Measurements from ENCODE around the gene DLG5.

The DLG5 gene

DNA sequence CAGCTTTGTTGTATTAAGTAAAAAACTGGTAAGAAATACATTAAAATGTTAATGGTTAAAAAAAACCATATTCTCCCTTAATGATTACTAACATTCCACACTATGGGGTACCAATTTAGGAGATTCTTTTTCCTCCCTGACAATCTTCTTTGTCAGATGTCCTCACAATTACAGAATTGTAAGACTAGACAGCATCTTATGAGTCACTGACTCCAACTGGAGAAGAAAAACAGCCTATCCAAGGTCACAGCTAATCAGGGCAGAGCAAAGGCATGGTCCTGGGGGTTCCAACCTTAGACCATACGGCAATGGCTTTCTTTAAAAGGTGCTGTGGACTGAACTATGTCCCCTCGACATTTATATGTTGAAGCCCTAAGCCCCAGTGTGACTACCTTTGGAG is 127.6 kb downstream of the DLG5 start:
- Histone ChIP-seq H3K4me1 (ENCODE audit: control insufficient read depth, insufficient read depth, low read length) (peaks cover 3% of the 10 kb centered on the region; the same call in 1 of the 2 replicates), H3K27me3 (ENCODE audit: control insufficient read depth, insufficient read depth, low read length) (no peaks in the 10 kb centered on the region), H3K36me3 (ENCODE audit: control insufficient read depth, insufficient read depth, low read length) (peaks cover 21% of the 10 kb centered on the region), H3K27ac (ENCODE audit: low read length) (no peak overlapping the region), H3K4me3 (ENCODE audit: low read length) (no peak overlapping the region), H3K9me3 (ENCODE audit: control insufficient read depth, insufficient read depth, low read length) (no peaks in the 10 kb centered on the region)
- DNase-seq (ENCODE audit: low read depth, low spot score) = no peak
- WGBS (ENCODE audit: insufficient coverage, insufficient read length) = no CpG with 5 or more reads among the region's 2 CpGs

DNA sequence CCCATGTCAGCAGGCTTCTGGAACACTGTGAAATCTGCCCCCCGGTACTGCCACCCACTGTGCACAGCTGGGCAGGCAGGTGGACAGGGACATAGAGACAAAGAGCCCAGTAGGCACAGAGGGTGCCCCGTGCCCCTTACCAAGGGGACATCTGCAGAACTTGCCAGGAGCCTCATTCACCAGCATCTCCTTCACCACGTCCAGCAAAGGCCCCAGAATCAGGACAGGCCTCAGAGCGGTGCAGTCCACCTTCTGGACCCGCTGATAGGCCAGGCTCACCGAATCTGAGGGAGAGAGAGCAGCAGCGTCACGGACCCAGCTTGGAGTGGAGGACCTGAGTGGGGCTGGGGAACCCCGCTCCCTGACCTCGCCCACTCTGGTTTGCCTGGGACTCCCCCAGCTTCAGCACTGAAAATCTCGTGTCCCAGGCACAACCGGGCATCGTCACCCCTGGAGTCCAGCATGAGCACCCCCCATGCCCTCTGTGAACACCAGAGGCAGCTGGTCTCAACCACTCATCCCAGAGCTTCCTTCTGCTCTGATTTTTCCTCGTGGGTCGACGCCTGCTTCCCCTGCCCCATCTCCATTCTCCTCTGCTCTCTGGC is 130.1 kb downstream of the DLG5 start:
- Histone ChIP-seq H3K27me3 (ENCODE audit: control insufficient read depth, insufficient read depth, low read length) (no peaks in the 10 kb centered on the region), H3K36me3 (ENCODE audit: control insufficient read depth, insufficient read depth, low read length) (peaks cover 32% of the 10 kb centered on the region), H3K9me3 (ENCODE audit: control insufficient read depth, insufficient read depth, low read length) (no peaks in the 10 kb centered on the region), H3K4me1 (ENCODE audit: control insufficient read depth, insufficient read depth, low read length) (peaks cover 2% of the 10 kb centered on the region; the same call in 1 of the 2 replicates), H3K4me3 (ENCODE audit: low read length) (no peak overlapping the region), H3K27ac (ENCODE audit: low read length) (no peak overlapping the region)
- no CpG with 5 or more reads among the region's 16 CpGs for WGBS (ENCODE audit: insufficient coverage, insufficient read length)
- no peak for DNase-seq (ENCODE audit: low read depth, low spot score)

DNA sequence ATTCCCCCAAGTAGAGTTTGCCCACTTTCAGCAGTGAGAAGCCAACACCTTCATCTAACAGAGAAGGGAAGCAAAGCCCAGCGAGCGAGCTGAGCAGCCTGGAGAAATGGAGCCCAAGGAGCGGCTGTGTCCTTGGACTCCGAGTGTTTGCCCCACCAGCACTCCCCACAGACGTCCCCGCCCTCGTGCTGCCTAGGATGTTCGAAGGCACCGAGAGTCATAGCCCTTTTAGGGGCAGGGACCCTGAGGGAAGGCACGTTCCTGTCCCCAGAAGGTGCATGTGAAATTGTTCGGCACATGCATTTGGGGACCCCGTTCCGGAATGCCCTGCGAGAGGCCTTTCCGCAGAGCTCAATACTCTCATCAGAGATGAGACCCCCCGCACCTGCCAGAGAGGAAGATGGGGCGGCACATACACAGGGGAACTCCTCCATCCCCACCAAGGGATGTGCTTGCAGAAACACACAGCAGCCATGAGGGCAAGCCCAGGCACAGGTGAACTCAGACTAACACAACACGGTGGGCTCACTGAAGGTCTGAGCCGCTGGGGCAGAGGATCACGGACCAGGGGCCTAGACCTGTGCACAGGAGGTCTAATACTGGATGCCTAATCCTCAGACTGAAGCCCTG is 131.0 kb downstream of the DLG5 start:
- Histone ChIP-seq H3K4me1 (ENCODE audit: control insufficient read depth, insufficient read depth, low read length) (no peaks in the 10 kb centered on the region), H3K36me3 (ENCODE audit: control insufficient read depth, insufficient read depth, low read length) (peaks cover 33% of the 10 kb centered on the region), H3K9me3 (ENCODE audit: control insufficient read depth, insufficient read depth, low read length) (no peaks in the 10 kb centered on the region), H3K4me3 (ENCODE audit: low read length) (no peak overlapping the region), H3K27ac (ENCODE audit: low read length) (no peak overlapping the region), H3K27me3 (ENCODE audit: control insufficient read depth, insufficient read depth, low read length) (no peaks in the 10 kb centered on the region)
- DNase-seq (ENCODE audit: low read depth, low spot score) = no peak
- WGBS (ENCODE audit: insufficient coverage, insufficient read length) = no CpG with 5 or more reads among the region's 20 CpGs

DNA sequence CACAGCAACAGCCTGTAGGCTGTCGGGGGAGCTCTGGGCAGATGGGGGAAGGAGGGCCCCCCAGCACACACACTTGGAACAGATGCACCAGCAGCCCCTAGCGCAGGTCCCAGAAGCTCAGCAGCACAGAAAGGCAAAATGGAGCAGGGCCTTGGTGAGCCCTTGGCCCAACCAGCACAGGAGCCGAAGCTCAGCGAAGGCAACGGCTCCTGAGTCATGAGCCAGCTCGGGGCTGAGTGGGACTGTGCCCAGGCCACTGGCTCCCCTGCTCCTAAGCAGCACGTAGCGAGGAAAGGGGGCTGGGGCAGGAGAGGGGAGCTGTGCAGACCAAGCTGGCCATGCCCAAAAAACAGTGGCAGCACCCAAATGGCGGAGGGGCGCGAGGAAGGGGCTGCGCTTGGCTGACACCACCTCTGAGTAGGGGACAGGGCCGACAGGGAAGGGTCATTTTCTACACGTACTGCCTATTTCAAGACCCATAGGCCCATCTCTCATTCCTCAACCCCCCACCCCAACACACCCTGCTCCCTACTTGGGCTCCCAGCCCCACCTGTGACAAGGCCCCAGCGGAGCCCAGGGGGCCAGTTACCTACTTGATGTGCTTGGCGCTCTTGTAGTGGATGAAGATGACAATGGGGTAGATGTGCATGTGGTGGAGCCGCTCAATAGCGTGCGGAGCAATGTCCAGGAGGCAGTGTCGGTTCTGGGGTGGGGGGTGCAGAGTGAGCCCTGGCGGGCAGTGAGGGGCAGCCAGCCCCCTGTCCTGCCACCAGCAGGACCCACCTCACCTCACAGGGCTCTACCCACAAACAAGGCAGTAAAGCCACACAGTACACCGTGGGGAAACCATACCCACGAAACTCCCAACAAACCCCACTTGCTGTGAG is 132.1 kb downstream of the DLG5 start:
- Histone ChIP-seq H3K4me3 (ENCODE audit: low read length) (no peak overlapping the region), H3K4me1 (ENCODE audit: control insufficient read depth, insufficient read depth, low read length) (no peaks in the 10 kb centered on the region), H3K27ac (ENCODE audit: low read length) (no peak overlapping the region), H3K36me3 (ENCODE audit: control insufficient read depth, insufficient read depth, low read length) (peaks cover 33% of the 10 kb centered on the region), H3K9me3 (ENCODE audit: control insufficient read depth, insufficient read depth, low read length) (no peaks in the 10 kb centered on the region), H3K27me3 (ENCODE audit: control insufficient read depth, insufficient read depth, low read length) (no peaks in the 10 kb centered on the region)
- no peak for DNase-seq (ENCODE audit: low read depth, low spot score)
- WGBS (ENCODE audit: insufficient coverage, insufficient read length) = no CpG with 5 or more reads among the region's 23 CpGs

DNA sequence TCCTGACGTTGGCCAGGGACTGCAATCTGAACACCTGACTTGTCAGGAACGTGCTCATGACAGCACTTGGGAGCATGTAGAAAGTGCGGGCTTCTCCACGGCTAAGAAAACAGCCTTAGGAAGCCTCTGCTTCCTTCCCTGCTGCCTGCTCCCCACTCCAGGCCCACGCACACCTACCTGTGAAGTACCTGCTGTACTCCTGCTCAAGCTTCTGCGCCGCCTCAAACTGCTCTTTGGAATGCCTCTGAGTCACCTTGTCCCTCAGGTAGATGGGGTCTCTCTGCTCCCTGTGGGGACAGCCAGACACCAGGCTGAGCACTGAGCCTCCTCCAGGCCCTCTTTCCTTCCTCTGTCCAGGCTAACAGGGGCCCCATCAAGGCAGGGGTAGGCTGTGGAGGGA is 132.7 kb downstream of the DLG5 start:
- H3K4me1 ChIP-seq (ENCODE audit: control insufficient read depth, insufficient read depth, low read length) = no peaks in the 10 kb centered on the region
- no CpG with 5 or more reads among the region's 7 CpGs for WGBS (ENCODE audit: insufficient coverage, insufficient read length)
- H3K9me3 ChIP-seq (ENCODE audit: control insufficient read depth, insufficient read depth, low read length) = no peaks in the 10 kb centered on the region
- no peak for DNase-seq (ENCODE audit: low read depth, low spot score)
- no peak overlapping the region for H3K4me3 ChIP-seq (ENCODE audit: low read length)
- no peaks in the 10 kb centered on the region for H3K27me3 ChIP-seq (ENCODE audit: control insufficient read depth, insufficient read depth, low read length)
- H3K36me3 ChIP-seq (ENCODE audit: control insufficient read depth, insufficient read depth, low read length) = peaks cover 31% of the 10 kb centered on the region
- no peak overlapping the region for H3K27ac ChIP-seq (ENCODE audit: low read length)

DNA sequence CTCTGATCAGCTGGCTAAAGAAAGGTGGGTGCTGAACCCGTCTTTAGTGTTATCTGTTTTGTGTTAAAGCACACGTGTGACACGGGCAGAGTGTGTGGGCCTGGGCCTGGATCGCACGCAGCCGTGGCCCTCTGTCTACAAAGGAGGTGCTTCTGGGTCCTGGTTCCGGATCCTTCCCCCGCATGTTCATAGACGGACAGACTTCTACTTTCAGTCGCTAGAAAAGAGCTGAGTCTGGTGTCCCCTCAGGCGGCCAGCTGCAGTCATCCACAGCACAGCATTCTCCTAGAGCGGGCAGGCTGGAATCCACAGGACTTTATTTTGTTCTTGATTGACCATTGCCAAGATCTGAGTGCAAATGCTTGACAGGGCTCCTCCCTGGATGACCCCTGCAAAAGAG is 134.4 kb downstream of the DLG5 start:
- Histone ChIP-seq H3K27ac (ENCODE audit: low read length) (no peak overlapping the region), H3K9me3 (ENCODE audit: control insufficient read depth, insufficient read depth, low read length) (no peaks in the 10 kb centered on the region), H3K4me3 (ENCODE audit: low read length) (no peak overlapping the region), H3K27me3 (ENCODE audit: control insufficient read depth, insufficient read depth, low read length) (no peaks in the 10 kb centered on the region), H3K36me3 (ENCODE audit: control insufficient read depth, insufficient read depth, low read length) (peaks cover 31% of the 10 kb centered on the region), H3K4me1 (ENCODE audit: control insufficient read depth, insufficient read depth, low read length) (no peaks in the 10 kb centered on the region)
- no CpG with 5 or more reads among the region's 12 CpGs for WGBS (ENCODE audit: insufficient coverage, insufficient read length)
- no peak for DNase-seq (ENCODE audit: low read depth, low spot score)

DNA sequence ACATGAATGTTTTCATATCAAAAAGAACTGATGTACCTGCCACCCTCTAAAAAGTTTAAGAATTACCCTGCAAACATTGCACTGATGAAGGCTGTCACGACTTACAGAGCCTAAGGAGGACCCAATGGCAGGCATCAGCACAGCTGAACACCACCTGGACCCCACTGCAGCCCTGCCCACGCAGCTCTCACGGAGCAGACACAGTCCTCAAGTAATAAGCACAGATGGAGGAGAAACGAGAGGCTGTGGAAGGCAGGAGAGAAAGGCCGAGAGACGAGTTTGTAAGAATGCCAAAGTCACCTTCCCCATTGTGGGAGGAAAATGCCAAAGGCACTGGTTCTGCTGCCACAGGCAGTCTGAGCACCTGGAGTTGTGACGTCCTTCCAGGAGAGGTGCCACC is 135.0 kb downstream of the DLG5 start:
- Histone ChIP-seq H3K4me3 (ENCODE audit: low read length) (no peak overlapping the region), H3K36me3 (ENCODE audit: control insufficient read depth, insufficient read depth, low read length) (peaks cover 31% of the 10 kb centered on the region)

DNA sequence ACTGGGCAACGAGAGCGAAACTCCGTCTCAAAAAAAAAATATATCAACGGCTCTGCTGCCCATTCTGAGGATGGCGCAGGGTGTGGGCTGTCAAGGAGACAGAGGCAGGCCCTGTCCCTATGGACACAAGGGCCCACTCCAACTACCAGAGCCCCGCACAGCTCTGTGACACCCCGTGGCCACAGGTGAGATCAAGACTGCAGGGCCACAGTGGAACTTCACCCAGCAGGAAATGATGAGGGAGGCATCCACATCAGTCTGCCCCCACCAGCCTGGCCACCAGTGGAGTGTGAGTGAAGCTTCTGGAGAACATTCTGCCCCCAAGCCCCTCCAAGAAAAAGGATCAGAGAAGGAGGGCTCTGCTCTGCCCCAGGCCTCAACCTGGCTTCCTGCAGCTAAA is 136.7 kb downstream of the DLG5 start:
- H3K9me3 ChIP-seq (ENCODE audit: control insufficient read depth, insufficient read depth, low read length) = no peaks in the 10 kb centered on the region
- no peak overlapping the region for H3K4me3 ChIP-seq (ENCODE audit: low read length)
- no peak for DNase-seq (ENCODE audit: low read depth, low spot score)
- peaks cover 17% of the 10 kb centered on the region for H3K36me3 ChIP-seq (ENCODE audit: control insufficient read depth, insufficient read depth, low read length)
- WGBS (ENCODE audit: insufficient coverage, insufficient read length) = no CpG with 5 or more reads among the region's 7 CpGs
- no peaks in the 10 kb centered on the region for H3K4me1 ChIP-seq (ENCODE audit: control insufficient read depth, insufficient read depth, low read length)
- H3K27me3 ChIP-seq (ENCODE audit: control insufficient read depth, insufficient read depth, low read length) = no peaks in the 10 kb centered on the region
- no peak overlapping the region for H3K27ac ChIP-seq (ENCODE audit: low read length)

More for the DNA sequence above, 135.0 kb downstream of the DLG5 start:
- no peak overlapping the region for H3K27ac ChIP-seq (ENCODE audit: low read length)
- WGBS (ENCODE audit: insufficient coverage, insufficient read length) = no CpG with 5 or more reads among the region's 7 CpGs
- DNase-seq (ENCODE audit: low read depth, low spot score) = no peak
- no peaks in the 10 kb centered on the region for H3K9me3 ChIP-seq (ENCODE audit: control insufficient read depth, insufficient read depth, low read length)
- H3K27me3 ChIP-seq (ENCODE audit: control insufficient read depth, insufficient read depth, low read length) = no peaks in the 10 kb centered on the region
- no peaks in the 10 kb centered on the region for H3K4me1 ChIP-seq (ENCODE audit: control insufficient read depth, insufficient read depth, low read length)

DNA sequence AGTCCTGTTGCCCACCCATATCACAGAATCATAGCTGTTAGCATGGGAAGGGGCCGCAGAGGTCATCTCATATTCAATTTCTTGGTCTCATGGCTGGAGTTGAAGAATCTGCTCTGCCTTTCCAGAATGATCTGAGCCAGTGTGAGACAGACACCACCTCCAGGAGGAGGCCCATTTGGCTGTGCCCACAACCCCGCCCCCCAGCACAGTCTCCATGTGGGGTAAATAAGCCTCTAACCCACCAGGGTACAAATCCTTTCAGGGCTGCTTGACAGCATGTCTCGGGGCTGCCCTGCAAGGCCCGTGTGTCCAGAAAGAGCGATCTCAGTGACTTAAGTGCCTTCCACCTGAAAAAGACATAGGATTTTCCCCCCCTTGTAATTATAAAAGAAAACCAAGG is 137.5 kb downstream of the DLG5 start:
- WGBS (ENCODE audit: insufficient coverage, insufficient read length) = no CpG with 5 or more reads among the region's 5 CpGs
- H3K27ac ChIP-seq (ENCODE audit: low read length) = no peak overlapping the region
- DNase-seq (ENCODE audit: low read depth, low spot score) = no peak
- H3K27me3 ChIP-seq (ENCODE audit: control insufficient read depth, insufficient read depth, low read length) = no peaks in the 10 kb centered on the region
- no peak overlapping the region for H3K4me3 ChIP-seq (ENCODE audit: low read length)
- no peaks in the 10 kb centered on the region for H3K4me1 ChIP-seq (ENCODE audit: control insufficient read depth, insufficient read depth, low read length)
- H3K9me3 ChIP-seq (ENCODE audit: control insufficient read depth, insufficient read depth, low read length) = no peaks in the 10 kb centered on the region
- peaks cover 12% of the 10 kb centered on the region for H3K36me3 ChIP-seq (ENCODE audit: control insufficient read depth, insufficient read depth, low read length)

DNA sequence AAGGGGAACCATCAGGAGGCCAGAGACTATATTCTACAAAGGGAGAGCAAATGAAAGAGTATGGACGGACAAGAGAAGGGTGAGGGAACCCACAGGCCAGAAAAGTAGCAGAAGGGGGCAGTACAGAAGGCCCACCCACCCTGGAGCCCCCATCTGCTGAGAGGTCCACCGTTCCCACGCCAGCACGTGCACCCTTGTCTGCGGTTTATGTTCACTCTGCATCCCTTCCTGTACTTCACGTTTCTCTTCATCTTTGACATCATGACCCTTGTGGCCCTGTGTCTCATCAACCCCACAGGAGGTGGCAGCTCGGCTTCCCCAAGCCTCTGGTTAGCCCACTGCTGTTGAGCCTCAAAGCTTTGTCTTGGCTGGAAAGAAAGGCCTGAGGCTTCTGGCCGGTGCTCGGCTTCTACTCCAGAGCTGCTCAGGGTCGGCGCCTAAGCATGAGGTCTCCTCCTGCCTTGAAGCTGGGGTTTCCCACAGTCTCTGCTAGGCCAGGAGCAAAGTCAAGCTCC is 138.0 kb downstream of the DLG5 start:
- no CpG with 5 or more reads among the region's 11 CpGs for WGBS (ENCODE audit: insufficient coverage, insufficient read length)
- H3K4me3 ChIP-seq (ENCODE audit: low read length) = no peak overlapping the region
- H3K36me3 ChIP-seq (ENCODE audit: control insufficient read depth, insufficient read depth, low read length) = peaks cover 12% of the 10 kb centered on the region
- no peak for DNase-seq (ENCODE audit: low read depth, low spot score)
- H3K9me3 ChIP-seq (ENCODE audit: control insufficient read depth, insufficient read depth, low read length) = no peaks in the 10 kb centered on the region
- no peak overlapping the region for H3K27ac ChIP-seq (ENCODE audit: low read length)
- no peaks in the 10 kb centered on the region for H3K27me3 ChIP-seq (ENCODE audit: control insufficient read depth, insufficient read depth, low read length)
- H3K4me1 ChIP-seq (ENCODE audit: control insufficient read depth, insufficient read depth, low read length) = no peaks in the 10 kb centered on the region
